Prostate gland (tissue), 2 donors: ENCODE results near the gene DEDD2.

Experiments used
- CTCF ChIP-seq, 4 experiments: fragments of 200-600 bp in 2 of 4; fragments of 450-650 bp in 2 of 4; sonication (generic) in 2 of 4; IDR thresholded peaks; 1 replicate in 3 of 4; 2 replicates in 1 of 4; pipeline ENCODE4 v1.5.1; 2016 to 2019; ENCODE audit warnings: antibody characterized with exemption in 4 of 4, mild to moderate bottlenecking in 2 of 4, moderate library complexity in 2 of 4
- POLR2A ChIP-seq: fragments of 450-650 bp; IDR thresholded peaks from one replicate; pipeline ENCODE4 v1.6.1; 2016; ENCODE audit warnings: antibody characterized with exemption, mild to moderate bottlenecking

- TF ChIP-seq CTCF (IDR thresholded peaks at IDR 0.05) = no peak
- TF ChIP-seq POLR2A = no peak
Observed at GRCh38 chr19:42250183-42250665, 32.7 kb upstream of the DEDD2 start.
